Natural killer cell (primary cell): Measurements from ENCODE around the gene HELZ2. TPM values are rescaled to one million over a fixed set of nuclear protein-coding genes. Genes with fewer than 3 reads are reported as not detected.

Source experiments
- ATAC-seq, 3 donors: fragments of 150-1000 bp in 2 of 3; fragments of 200-7000 bp in 1 of 3; cut with Tn5 transposase; 1 replicate in 1 of 3; 2 replicates in 2 of 3; pipeline ENCODE4 v1.10.0; 2021; ENCODE audit warnings: mild to moderate bottlenecking in 2 of 3, moderate library complexity in 2 of 3
- DNase-seq, 2 donors: peaks; one replicate each; pipeline versions ENCODE4 v3.0.0 to v3.0.0-alpha.2; 2013 to 2021; ENCODE audit warnings: mixed read lengths in 1 of 2
- H3K27ac ChIP-seq: one replicate; pipeline ENCODE4 v1.5.1; 2013; ENCODE audit warnings: mild to moderate bottlenecking, low read length
- H3K27me3 ChIP-seq: one replicate; pipeline ENCODE4 v1.6.1; 2013; ENCODE audit warnings: low read length; ENCODE audit not compliant: control insufficient read depth, insufficient read depth
- H3K36me3 ChIP-seq: one replicate; pipeline ENCODE4 v1.6.1; 2013; ENCODE audit warnings: low read length; ENCODE audit not compliant: control insufficient read depth, insufficient read depth
- H3K4me1 ChIP-seq: one replicate; pipeline ENCODE4 v1.6.1; 2013; ENCODE audit warnings: low read length; ENCODE audit not compliant: control insufficient read depth, insufficient read depth
- H3K4me3 ChIP-seq: one replicate; pipeline ENCODE4 v1.5.1; 2013; ENCODE audit warnings: low read length
- H3K9me3 ChIP-seq: one replicate; pipeline ENCODE4 v1.6.1; 2013; ENCODE audit warnings: low read length; ENCODE audit not compliant: control insufficient read depth, insufficient read depth
- H3K27ac Mint-ChIP-seq, 2 donors: one replicate each; pipeline ENCODE4 v1.8.0; 2022; ENCODE audit warnings: mild to moderate bottlenecking in 2 of 2, mixed read lengths in 2 of 2, moderate library complexity in 1 of 2
- H3K27me3 Mint-ChIP-seq, 2 donors: one replicate each; pipeline ENCODE4 v1.8.0; 2022; ENCODE audit warnings: low read depth in 2 of 2, mixed read lengths in 2 of 2
- H3K36me3 Mint-ChIP-seq: one replicate; pipeline ENCODE4 v1.8.0; 2022; ENCODE audit warnings: mixed read lengths
- H3K4me1 Mint-ChIP-seq, 2 donors: one replicate each; pipeline ENCODE4 v1.8.0; 2022; ENCODE audit warnings: mixed read lengths in 2 of 2
- H3K4me3 Mint-ChIP-seq: one replicate; pipeline ENCODE4 v1.8.0; 2022; ENCODE audit warnings: mild to moderate bottlenecking, moderate library complexity, mixed read lengths
- H3K9me3 Mint-ChIP-seq, 2 donors: one replicate each; pipeline ENCODE4 v1.8.0; 2022; ENCODE audit warnings: mixed read lengths in 2 of 2
- WGBS: methylation state at CpG from one replicate; pipeline ENCODE4 v1.1.7; 2013; ENCODE audit warnings: missing lambda C conversion rate; ENCODE audit not compliant: insufficient coverage; 5-methylcytosine and 5-hydroxymethylcytosine counted together
- intact Hi-C: fragments of 100-400 bp; cut with micrococcal nuclease; formaldehyde crosslinking; loops from one replicate; pipeline ENCODE4 v1.14.2; 2022
- total RNA-seq, 4 donors: library from RNA; stranded (reverse); fragments of 120-200 nt in 1 of 4; gene quantifications; one replicate each; pipeline versions ENCODE4 v1.2.3 to v1.2.4, GENCODE V29; 2013 to 2022
- TF ChIP-seq, protein P1 (sequence below): fragments of 200-600 bp; IDR thresholded peaks from one replicate; pipeline ENCODE4 v1.8.0; 2022; ENCODE audit warnings: antibody characterized with exemption

The HELZ2 gene
- total RNA-seq, 3 donors from 2014 or later (not counting 1 experiment from before 2014, with no cell fraction given) = 85.2 to 90.7 (median 89.4) TPM

- no peak for DNase-seq
- peaks cover 11 to 15% of the 10 kb centered on the region in 2 donors for H3K4me1 Mint-ChIP-seq
- H3K27me3 Mint-ChIP-seq = no peaks in the 10 kb centered on the region
- H3K27ac Mint-ChIP-seq = no peak overlapping the region
- 85% methylated on average over 20 of the region's 20 CpGs for WGBS
- peaks cover 16% of the 10 kb centered on the region for H3K36me3 ChIP-seq
- H3K27me3 ChIP-seq = no peaks in the 10 kb centered on the region
- H3K4me3 Mint-ChIP-seq = no peak overlapping the region
- no peak overlapping the region for H3K4me3 ChIP-seq
- intact Hi-C loops = no loop called here
- H3K9me3 ChIP-seq = no peaks in the 10 kb centered on the region
- peak in 2 of 3 donors; percentile 12 to 46 for ATAC-seq
- no peak overlapping the region for H3K27ac ChIP-seq
- H3K4me1 ChIP-seq = peaks cover 22% of the 10 kb centered on the region
- TF ChIP-seq, protein P1, sequence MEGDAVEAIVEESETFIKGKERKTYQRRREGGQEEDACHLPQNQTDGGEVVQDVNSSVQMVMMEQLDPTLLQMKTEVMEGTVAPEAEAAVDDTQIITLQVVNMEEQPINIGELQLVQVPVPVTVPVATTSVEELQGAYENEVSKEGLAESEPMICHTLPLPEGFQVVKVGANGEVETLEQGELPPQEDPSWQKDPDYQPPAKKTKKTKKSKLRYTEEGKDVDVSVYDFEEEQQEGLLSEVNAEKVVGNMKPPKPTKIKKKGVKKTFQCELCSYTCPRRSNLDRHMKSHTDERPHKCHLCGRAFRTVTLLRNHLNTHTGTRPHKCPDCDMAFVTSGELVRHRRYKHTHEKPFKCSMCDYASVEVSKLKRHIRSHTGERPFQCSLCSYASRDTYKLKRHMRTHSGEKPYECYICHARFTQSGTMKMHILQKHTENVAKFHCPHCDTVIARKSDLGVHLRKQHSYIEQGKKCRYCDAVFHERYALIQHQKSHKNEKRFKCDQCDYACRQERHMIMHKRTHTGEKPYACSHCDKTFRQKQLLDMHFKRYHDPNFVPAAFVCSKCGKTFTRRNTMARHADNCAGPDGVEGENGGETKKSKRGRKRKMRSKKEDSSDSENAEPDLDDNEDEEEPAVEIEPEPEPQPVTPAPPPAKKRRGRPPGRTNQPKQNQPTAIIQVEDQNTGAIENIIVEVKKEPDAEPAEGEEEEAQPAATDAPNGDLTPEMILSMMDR = no peak
- H3K36me3 Mint-ChIP-seq = no peaks in the 10 kb centered on the region
- H3K9me3 Mint-ChIP-seq = no peaks in the 10 kb centered on the region
Observed at GRCh38 chr20:63612276-63612931, 38.4 kb upstream of the HELZ2 start.

- Histone ChIP-seq H3K27me3 (no peaks in the 10 kb centered on the region), H3K4me3 (no peak overlapping the region), H3K4me1 (peaks cover 22% of the 10 kb centered on the region), H3K9me3 (no peaks in the 10 kb centered on the region), H3K27ac (no peak overlapping the region), H3K36me3 (peaks cover 9% of the 10 kb centered on the region)
- H3K4me3 Mint-ChIP-seq = no peak overlapping the region
- intact Hi-C loops = no loop called here
- TF ChIP-seq, protein P1 = no peak
- DNase-seq = no peak
- ATAC-seq = no peak
- 94% methylated on average over 10 of the region's 10 CpGs for WGBS
- no peaks in the 10 kb centered on the region for H3K36me3 Mint-ChIP-seq
- H3K27me3 Mint-ChIP-seq = no peaks in the 10 kb centered on the region
- no peaks in the 10 kb centered on the region for H3K9me3 Mint-ChIP-seq
- H3K4me1 Mint-ChIP-seq = peaks cover 15 to 17% of the 10 kb centered on the region in 2 donors
- H3K27ac Mint-ChIP-seq = no peak overlapping the region
Observed at GRCh38 chr20:63611646-63612045, 37.6 kb upstream of the HELZ2 start.

DNA sequence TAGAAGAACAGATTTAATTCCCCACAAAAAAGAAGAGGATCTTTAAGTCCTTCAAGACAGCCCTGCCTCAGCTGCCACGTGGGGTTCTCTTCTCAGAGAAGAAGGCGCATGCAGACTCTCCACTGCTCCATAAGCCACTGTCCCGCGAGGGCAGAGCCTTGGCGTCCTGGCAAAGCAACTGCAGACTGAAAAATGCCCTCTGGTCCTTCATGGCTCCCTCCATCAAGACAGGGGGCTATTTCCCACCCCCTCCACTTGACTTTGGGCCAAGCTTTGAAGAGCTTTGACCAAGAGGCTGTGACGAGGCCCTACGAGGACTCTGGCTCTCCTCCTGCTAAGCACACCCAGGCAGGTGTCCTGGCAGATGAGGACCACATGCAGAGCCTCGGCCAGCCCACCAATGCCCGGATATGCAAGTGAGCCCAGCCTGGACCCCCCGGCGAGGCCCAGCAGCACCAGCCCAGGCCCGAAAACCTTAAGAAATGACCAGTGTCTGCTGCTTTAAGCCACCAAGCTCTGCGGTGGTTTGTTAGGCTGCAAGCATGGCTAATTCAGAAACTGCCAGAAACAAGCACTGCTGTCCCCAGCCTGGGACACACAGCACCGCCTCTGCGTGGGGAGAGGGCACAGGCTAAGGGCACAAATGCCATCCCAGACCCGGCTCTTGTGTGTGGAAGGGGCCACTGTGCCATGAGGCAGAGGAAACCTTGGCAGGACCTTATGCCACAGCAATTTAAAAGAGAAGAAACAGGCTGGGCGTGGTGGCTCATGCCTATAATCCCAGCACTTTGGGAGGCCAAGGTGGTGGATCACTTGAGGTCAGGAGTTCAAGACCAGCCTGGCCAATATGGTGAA, 36.8 kb upstream of the HELZ2 start:
- Mint-ChIP-seq H3K27ac (no peak overlapping the region), H3K4me1 (peaks cover 15 to 18% of the 10 kb centered on the region in 2 donors), H3K9me3 (no peaks in the 10 kb centered on the region), H3K36me3 (no peaks in the 10 kb centered on the region), H3K27me3 (no peaks in the 10 kb centered on the region), H3K4me3 (no peak overlapping the region)
- no peaks in the 10 kb centered on the region for H3K27me3 ChIP-seq
- H3K36me3 ChIP-seq = peaks cover 5% of the 10 kb centered on the region
- H3K27ac ChIP-seq = no peak overlapping the region
- 96% methylated on average over 17 of the region's 17 CpGs for WGBS
- DNase-seq (no peak), ATAC-seq (no peak)
- peaks cover 22% of the 10 kb centered on the region for H3K4me1 ChIP-seq
- intact Hi-C loops = no loop called here
- H3K9me3 ChIP-seq = no peaks in the 10 kb centered on the region
- H3K4me3 ChIP-seq = no peak overlapping the region
- TF ChIP-seq, protein P1 = no peak
